NCI-H2171 treated with DMSO at 0.1 percent for 48 hours (cell line): ENCODE measurements around the gene MDM2.

Experiments
- DNase-seq: peaks from one replicate; lab custom pipeline; 2025; lab: John Stamatoyannopoulos, UW

The MDM2 gene

DNA sequence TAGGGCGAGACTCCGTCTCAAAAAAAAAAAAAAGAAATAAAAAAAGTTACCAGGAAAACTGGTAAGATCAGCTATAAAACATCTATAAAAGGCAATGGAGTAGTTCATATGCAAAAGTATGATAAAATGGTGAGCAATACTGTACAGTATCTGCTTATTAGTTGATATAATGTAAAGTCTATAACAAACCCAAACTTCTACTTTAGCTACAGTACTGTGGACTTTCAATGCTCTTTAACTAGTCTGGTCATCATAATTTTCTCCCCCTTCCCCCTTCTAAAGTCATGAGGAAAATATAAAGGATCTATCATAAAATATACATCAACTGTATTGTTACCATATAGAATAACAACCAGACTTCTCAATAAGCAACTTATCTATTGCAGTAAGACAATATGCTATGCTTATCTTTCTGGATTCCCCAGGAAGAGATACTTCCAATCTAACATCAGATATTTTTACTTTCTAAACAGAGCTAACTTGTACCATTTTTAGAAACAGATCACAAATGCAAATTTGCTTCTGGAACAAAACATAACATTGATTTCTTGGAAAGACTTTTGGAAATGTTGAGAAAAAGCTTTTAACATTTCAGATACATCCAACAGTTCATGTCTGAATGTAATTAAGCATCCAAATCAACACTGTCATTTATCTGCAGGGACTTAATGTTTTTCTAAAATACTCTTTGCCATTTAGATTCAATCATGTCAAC, 43.8 kb downstream of the MDM2 start:
- no peak for DNase-seq

DNA sequence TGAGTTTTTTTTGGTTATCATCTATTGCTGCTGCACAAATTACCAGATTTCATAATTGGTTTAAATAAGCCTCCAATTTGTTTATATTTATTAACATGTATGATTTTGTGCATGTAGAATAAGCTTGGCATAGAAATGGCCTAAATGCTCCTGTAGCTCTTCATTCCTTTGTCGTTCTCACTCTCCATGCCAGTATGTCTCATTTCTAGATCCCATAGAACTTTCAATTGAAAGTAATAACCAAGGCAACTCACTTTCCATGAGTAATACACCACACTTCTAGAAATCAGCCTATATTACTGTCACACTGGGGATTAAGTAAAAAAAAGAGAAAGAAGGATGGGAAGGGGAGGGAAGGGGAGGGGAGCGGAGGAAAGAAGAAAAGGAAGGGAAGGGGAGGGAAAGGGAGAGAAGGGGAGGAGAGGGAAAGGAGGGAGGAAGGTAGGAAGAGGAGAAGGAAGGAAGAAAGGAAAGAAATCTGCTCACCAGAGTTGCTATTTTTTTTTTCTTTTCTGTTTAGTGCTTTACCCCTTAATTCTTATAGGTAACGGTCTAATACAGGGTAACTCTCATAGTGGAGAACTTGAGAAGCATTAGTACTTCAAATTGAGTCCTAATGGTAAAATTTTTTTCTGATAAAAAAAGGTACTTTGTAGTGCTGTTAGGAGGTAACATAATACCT, 45.6 kb downstream of the MDM2 start:
- no peak for DNase-seq

DNA sequence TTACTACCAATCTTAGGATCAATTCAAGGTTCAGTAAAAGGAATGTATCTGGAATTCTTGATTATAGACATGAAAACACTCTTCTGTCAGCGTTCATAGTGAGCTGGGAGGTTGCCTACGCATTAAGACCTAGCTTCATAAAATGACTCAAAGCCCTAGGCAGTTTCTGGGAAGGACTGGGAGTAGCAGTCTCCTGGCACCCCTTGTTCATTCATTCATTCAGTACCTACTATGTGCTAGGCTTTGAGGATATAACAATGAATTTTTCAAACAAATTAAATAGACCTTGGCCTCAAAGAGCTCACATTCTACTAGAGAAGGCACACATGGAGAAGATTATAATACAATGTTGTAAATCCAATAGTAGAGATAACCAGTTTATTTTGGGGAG, 46.1 kb downstream of the MDM2 start:
- DNase-seq, result no peak

DNA sequence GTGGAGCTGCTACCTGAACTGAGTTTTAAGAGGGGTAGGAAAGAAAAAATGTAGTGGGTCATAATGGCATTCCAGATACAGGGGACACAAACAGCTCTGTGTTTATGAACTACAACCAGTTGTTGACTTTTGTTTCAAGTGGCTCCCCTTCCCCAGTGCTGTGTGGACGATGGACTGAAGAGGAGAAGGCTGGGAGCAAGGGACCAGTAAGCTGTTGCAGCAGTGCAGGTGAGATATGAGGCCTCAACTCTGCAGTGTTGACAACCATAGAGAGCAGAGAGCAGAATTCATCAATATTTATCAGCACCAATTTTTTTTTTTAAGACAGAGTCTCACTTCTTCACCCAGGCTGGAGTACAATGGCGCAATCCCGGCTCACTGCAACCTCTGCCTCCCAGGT, 46.6 kb downstream of the MDM2 start:
- DNase-seq, result no peak

DNA sequence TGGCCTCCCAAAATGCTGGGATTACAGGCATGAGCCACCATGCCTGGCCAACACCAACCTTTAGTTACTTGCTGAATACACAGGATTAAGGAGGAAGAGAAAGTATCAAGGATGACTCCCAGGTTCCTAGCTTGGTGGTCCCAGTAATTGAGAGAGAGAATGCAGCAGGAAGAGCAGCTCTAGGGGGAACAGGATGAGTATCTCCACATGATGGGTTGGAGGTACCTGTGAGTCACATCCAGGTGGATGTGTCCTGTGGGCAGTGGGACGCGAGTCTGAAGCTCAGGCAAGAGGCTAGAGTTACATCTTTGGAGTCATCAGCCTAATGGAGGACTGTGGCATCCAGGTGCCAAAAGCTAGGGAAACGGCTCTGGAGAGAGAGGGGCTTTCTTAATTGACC, 47.1 kb downstream of the MDM2 start:
- DNase-seq, result no peak

DNA sequence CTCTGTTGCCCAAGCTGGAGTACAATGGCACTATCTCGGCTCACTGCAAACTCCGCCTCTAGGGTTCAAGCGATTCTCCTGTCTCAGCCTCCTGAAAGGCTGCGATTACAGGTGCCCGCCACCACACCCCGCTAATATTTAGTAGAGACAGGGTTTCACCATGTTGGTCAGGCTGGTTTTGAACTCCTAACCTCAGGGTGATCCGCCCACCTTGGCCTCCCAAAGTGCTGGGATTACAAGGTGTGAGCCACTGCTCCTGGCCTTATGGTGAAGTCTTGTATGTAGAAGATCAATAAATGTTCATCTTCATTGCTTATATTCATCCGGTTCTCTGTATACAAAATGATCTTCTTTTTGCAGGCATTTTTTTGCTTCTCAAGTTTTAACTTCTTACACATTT, 47.8 kb downstream of the MDM2 start:
- DNase-seq, result no peak

DNA sequence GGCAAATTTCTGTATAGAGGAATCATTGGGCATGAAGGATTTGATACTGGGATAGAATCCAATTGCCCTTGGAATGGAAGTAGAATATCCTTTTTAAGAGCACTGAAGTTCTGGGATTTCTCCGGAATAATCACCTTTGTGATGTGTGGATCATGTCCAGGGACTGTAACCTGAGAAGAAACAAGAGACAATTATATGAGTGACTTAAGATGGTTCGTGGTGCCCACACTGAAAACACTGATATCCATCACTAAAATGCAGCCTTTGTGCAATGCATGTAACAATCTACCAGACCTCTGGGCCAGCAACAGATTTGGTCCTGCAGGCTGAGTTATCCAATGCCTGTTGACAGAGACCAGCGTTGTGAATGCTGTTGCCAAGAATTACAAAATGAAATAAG, 48.5 kb downstream of the MDM2 start:
- peak; percentile 94 for DNase-seq

DNA sequence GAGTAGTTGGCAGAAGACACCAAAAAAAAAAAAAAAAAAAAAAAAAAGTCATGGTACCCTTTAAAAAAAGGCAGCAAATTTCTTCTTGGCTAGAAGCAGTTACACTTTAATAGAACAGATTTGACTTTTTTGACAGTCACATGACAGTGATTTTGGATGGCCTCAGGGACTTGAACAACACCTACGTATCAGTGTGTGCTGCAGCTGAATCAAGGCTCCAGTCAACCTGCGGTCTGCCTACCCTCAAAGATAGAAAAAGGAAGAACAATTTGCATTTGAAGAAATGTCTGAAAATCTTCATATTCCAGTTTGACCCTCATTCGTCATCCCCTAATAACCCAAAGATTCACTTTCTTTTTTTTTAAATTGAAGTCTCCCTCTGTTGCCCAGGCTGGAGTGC, 53.9 kb downstream of the MDM2 start:
- DNase-seq, result no peak

DNA sequence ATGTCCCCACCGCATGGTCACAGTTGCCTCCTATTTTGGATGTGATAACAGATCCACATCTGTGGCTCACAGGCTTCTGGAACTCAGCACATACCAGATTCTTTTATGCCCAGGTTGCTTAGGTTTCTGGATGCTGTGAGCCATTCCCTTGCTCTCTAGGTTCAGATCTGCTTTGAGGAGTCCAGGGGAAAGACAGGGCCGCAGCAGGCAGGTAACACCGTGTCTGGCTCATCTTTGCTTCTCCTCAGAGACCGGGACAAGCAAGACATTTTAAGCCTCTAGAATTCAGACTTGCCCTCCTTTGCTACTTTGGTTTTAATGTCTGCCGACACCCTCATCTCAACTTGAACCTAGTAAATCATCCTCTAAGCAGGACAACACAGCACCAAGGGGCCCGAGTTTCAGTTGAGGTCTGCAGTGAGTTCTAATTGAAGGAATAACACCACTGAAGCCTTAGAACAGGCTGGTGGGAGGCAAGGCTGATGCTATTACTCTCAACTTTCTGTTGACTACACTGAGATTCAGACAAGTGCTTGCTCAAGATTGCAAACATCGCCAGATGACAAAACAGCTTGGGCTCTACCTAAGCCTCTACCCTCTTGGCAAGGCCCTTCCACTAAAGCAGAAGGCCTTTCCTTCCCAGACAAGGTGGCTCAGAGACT, 55.3 kb downstream of the MDM2 start:
- peak; percentile 33 for DNase-seq

DNA sequence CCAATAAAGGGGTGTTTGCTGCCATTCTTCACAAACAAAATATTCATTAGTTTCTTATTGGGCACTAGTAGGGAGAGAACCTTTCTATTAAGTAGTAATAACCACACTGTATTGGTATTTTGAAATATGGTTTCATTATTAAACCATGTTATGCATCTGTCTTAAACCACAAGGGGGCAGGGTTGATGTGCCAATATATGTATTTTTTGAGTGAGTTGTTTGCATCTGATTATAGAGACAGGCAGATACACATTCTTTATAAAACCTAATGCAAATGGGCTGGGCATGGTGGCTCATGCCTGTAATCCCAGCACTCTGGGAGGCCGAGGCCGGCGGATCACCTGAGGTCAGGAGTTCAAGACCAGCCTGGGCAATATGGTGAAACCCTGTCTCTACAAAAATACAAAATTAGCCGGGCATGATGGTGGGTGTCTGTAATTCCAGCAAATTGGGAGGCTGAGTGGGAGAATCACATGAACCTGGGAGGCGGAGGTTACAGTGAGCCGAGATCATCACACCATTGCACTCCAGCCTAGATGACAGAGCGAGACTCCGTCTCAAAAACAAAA, 56.0 kb downstream of the MDM2 start:
- peak; percentile 52 for DNase-seq

DNA sequence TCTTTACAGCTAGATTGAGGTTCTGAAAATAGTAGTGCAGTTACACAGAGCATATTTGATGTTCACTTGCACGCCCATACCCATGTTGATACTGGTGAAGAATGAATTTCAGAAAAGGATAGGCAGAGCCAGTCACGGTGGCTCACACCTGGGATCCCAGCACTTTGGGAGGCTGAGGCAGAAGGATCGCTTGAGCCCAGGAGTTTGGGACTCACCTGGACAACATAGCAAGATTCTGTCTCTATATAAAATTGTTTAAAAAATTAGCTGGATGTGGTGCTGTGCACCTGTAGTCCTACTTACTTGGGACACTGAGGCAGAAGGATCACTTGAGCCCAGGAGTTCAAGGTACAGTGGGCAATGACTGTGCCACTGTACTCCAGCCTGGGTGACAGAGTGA, 56.6 kb downstream of the MDM2 start:
- no peak for DNase-seq

DNA sequence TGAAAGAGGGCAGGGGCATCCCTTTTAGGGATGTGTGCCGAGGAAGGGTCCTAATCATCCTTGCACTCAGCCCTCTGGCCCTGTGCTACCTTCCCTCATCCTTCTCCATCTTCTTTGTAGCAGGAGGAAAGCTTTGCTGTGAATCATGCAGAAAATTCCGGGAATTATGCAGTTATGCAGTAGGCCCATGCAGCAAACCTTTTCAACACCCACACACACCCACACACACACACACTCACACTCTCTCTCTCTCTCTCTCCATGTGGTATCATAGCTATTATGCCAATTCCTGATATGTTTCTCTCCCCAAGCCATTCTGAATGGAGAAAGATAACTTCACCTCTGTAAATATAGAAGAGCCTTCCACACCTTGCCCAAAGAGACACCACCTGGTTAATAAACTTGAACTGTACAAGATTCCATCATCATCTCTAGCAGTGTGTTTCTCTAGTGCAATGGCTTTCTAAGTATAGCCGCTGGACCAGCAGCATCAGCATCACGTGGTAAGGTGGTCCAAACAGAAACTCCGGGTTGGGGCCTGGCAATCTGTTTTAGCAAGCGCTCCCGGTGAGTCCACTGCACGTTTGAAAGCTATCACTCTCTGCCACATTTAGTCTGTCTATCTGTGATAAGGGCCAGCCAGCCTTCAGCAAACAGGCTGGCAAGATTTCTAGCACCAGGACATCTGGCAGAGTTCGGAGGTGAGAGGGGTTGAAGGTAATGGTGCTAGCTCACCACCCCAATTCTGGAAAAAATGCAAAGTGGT, 57.6 kb downstream of the MDM2 start:
- no peak for DNase-seq

DNA sequence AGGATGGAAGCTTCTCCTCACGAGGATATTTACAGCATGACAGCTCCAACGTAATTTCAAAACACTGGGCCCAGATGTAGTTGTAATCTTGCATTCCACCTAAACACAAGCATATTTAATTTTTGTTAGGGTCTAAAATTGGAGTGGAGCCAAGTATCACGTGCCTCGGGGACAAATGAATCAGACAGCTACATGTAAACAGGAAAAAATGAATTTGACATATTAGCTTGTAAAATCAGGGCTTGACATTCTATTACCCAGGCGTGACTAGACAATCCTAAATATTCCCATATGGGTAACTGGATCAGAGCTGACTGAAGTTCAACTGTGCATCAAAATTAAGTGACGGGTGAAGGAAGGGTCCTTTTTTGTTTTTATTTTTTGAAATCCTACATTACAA, 59.0 kb downstream of the MDM2 start:
- peak; percentile 48 for DNase-seq

DNA sequence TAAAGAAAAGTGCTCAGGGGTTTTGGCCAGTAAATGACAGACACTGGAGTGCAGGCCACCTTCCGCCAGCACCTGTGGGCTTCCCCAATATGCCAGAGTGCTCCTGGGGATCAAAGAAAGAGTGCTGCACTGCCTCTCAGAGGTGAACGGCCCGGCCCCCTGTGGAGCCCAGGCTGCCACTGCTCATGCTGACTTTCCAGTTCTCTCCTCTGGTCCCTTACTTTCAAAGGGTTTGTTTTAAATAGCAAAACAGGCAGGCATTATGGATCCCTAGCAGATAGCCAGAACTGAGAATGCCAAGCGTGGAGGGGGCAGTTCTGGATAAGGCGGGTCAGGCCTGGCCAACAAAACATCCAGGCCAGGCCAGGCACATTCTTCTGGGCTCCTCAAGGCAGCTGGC, 59.6 kb downstream of the MDM2 start:
- peak; percentile 39 for DNase-seq

DNA sequence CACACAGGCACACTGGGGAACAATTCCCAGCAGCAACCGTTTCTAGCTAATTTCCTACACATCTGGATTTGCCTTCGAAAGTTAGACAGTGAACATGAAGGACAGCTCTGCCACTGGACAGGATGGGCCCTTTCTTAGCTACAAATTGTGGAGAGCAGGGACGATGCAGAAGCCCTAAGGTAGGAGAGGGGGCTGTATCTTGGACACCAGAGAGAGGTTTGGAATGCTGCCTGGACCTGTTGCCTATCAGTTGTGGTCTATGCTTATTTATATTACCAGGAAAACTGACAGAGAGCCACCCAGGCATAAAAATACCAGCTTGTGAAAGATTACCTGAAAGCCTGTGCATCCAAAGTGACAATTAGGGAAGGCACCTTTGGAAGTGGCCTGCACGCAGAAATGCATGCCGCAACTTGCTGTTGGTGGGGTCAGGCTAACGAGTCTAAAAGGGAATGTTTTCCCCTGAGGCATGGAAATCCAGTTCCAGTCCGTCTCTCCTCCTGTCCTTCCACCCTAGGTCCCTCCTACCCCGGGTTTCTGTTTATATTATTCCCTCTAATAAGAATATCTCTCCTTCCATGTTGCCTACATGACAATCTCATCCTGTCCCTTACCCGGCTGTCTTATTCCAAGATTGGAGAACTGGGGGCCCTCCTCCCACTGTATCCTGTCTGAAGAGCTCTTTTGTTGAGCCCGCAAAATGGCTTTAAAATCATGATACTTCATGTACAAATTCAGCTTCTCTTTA, 60.2 kb downstream of the MDM2 start:
- DNase-seq, result peak; percentile 59

DNA sequence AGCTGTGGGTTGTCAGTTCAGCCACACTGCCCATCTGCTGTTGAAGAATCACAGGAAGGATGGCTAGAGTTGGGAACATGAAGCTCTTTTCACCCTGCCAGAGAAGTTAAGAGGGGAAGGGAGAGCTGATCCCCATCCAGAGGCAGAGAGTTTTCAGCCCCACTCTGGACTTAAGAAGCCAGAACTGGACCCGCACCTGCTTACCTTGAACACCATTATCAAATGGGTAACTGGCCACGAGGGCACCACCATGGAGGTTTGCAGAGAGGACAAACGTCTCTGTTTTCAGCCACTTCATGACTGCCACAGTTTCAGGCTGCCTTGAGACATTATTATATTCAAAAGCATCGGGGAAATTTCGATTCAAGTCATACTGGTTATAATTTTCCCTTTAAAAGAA, 62.0 kb downstream of the MDM2 start:
- no peak for DNase-seq

DNA sequence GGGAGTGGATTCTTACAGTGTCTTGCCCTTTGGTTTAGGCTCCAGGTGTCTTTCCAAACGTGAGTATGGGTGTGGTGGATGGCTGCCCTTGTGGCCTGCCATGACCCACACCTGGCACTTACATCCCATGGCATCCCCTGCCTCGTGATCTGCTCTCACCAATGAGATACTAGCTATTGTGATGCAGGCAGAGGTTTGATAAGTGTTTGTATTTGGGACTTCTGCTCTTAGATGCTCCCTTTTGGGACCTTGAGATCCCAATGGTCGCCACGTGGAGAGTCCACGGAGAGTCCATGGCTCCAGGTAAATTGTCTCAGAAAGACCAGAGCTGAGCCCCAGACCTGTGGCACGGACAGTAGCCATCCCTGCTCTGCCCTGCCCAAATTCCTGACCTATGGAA, 62.5 kb downstream of the MDM2 start:
- DNase-seq, result no peak

DNA sequence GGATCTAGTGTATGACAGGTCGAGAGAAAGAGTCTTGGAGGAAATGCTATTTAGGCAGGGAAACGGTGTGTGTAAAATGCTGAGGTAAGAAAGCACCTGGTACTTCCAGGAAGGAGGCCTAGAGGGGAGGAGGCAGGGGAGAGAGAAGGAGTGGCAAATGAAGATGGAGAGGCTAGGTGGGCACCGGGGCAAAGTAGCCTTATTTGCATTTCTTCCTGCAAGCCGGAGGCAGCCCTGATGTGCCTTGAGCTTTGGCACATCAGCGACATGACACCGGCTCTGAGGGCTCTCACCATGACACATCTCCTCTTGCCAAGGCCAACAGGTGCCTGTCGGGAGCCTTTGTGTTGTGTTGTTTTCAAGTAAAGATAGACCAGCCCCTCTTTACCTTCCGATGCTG, 63.4 kb downstream of the MDM2 start:
- no peak for DNase-seq

DNA sequence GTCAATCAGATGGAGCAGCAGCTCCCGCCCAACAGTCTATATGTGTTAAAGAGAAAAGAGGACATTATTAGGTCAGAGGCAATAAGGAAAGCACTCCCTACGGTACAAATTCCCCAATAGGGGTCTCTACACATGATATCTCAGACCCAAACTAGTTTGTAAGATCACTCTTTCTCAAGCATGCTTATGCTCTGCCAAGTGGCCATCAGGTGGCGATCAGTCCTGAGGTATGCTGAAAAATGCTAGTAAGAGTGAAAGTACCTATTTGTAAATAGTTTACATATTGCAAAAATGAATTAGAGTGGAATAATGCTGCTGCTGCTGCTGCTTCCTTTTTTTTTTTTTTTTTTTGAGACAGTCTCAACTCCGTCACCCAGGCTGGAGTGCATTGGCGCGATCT, 63.9 kb downstream of the MDM2 start:
- DNase-seq, result no peak

DNA sequence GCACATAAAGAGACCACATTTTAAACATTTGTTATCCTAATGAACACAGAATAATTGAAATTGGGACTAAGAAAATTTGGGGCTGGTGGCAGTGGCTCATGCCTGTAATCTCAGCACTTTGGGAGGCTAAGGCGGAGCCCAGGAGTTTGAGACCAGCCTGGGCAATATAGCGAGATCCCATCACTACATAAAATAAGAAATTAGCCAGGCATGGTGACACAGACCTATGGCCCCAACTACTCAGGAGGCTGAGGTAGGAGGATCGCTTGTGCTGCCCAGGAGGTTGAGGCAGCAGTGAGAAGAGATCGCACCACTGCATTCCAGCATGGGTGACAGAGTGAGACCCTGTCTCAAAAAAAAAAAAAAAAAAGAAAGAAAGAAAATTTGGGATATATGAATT, 65.3 kb downstream of the MDM2 start:
- DNase-seq, result no peak

DNA sequence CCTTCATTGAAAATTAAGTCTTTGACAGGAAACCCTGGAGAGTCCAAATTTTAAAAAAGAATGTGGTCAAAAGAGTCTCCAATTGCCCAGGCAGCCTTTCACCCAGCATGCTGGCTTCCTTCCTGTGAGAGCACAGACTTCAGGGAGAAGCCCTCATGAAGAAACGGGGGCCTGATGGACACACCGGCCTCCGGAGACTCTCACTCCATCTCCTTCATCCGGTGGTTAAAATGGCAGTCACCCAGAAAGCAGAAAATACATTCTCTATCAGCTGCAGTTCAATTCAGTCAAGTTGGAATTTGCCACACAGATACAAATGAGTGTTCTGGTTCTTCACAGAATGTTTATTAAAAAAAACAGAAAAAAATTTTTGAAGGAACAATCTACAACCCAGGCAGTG, 68.5 kb downstream of the MDM2 start:
- DNase-seq, result no peak

DNA sequence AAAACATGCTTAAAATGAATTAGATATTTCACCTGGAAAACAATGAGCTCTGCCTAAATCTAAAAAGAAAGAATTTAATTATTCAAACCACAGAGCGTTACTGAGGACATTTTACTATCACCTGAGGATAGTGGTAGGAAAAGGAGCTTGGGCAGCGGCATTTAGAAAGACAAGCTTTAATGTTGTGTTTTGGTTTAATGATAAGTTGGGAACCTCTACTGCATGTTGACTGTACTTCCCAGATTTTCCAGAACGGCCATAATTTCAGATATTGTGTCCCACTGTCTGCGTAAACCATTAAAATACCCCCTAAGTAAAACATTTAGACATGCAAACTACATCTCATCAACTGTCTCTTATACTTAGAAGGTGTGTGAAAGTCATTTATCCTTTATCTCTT, 69.6 kb downstream of the MDM2 start:
- DNase-seq, result no peak
